ENCODE data around the gene ARIH2. TPM values are rescaled to one million over a fixed set of nuclear protein-coding genes. Genes with fewer than 3 reads are reported as not detected.
A peak's percentile ranks its signal among the peaks of the same experiment; 100 is the strongest.

Gene ARIH2
- total and polyA plus RNA-seq, 9 of the 15 experiments (the other 6 are each of a cell fraction or from before 2014, with no cell fraction given), result 27.0 to 120 (median 108) TPM

GRCh38 chr3:48898383-48899234 is 20.0 kb upstream of the ARIH2 start, which contains the start of gene SLC25A20 (continued):
- TF ChIP-seq ZNF655 (CRISPR knock-in tag; IDR thresholded peaks at IDR 0.05) (no peak), FOXJ2 (tag; IDR thresholded peaks at IDR 0.05) (no peak), ZNF408 (CRISPR knock-in tag; IDR thresholded peaks at IDR 0.05; ENCODE audit: low read depth) (no peak), ADNP (tag; IDR thresholded peaks at IDR 0.05) (peak; percentile 86), ATF4 (CRISPR knock-in tag; IDR thresholded peaks at IDR 0.05) (no peak), PHB (CRISPR knock-in tag; IDR thresholded peaks at IDR 0.05) (no peak), MITF (IDR thresholded peaks at IDR 0.05) (no peak), PHF21A (IDR thresholded peaks at IDR 0.05; ENCODE audit: borderline replicate concordance, low read depth) (no peak), GTF2F1 (IDR thresholded peaks at IDR 0.05; ENCODE audit: low read depth, low read length) (no peak), ETV5 (CRISPR knock-in tag; IDR thresholded peaks at IDR 0.05; ENCODE audit: low read depth) (peak; percentile 84), ZNF316 (IDR thresholded peaks at IDR 0.05) (no peak), CREM (IDR thresholded peaks at IDR 0.05; ENCODE audit: low read depth) (no peak), UBTF (IDR thresholded peaks at IDR 0.05; ENCODE audit: borderline replicate concordance in 1 of 2, low read depth in 2 of 2, low read length in 2 of 2) (peak in 1 of 2 experiments; percentile 58; a peak in 1 of 4 replicates), CGGBP1 (CRISPR knock-in tag; IDR thresholded peaks at IDR 0.05) (no peak), ZNF12 (CRISPR knock-in tag; IDR thresholded peaks at IDR 0.05) (0 out of 2 replicates have a peak, but pooled peaks have one; percentile 14), CREBBP (IDR thresholded peaks at IDR 0.05; ENCODE audit: low read depth, low read length) (no peak), ZBTB7A (IDR thresholded peaks at IDR 0.05; ENCODE audit: borderline replicate concordance, control insufficient read depth, low read depth, low read length) (no peak; the same call in 1 of the 2 replicates), MYNN (IDR thresholded peaks at IDR 0.05) (peak; percentile 34; the same call in 1 of the 2 replicates), MYNN (CRISPR knock-in tag; IDR thresholded peaks at IDR 0.05) (no peak), ZNF696 (CRISPR knock-in tag; conservative IDR thresholded peaks at IDR 0.05) (no peak)
